Trophoblast cell (in vitro differentiated cells and primary cell): ENCODE data around the gene KBTBD13.

Source experiments
- DNase-seq, 2 donors: peaks; one replicate each; pipeline ENCODE4 v3.0.0-alpha.2; 2016
- H2AFZ ChIP-seq: 2 replicates; pipeline ENCODE4 v1.6.1; 2013; ENCODE audit warnings: low read length, moderate library complexity, mild to moderate bottlenecking; ENCODE audit not compliant: insufficient read depth, poor library complexity
- H2AK5ac ChIP-seq: 2 replicates; pipeline ENCODE4 v1.6.1; 2013; ENCODE audit warnings: mild to moderate bottlenecking, low read length
- H2BK120ac ChIP-seq: 2 replicates; pipeline ENCODE4 v1.6.1; 2013; ENCODE audit warnings: low read length, mild to moderate bottlenecking, moderate library complexity; ENCODE audit not compliant: insufficient read depth, poor library complexity
- H2BK12ac ChIP-seq: 2 replicates; pipeline ENCODE4 v1.6.1; 2013; ENCODE audit warnings: mild to moderate bottlenecking, low read length, moderate library complexity
- H2BK5ac ChIP-seq: 2 replicates; pipeline ENCODE4 v1.6.1; 2013; ENCODE audit warnings: low read length, low read depth, moderate library complexity, mild to moderate bottlenecking; ENCODE audit not compliant: poor library complexity
- H3K14ac ChIP-seq: 2 replicates; pipeline ENCODE4 v1.6.1; 2013; ENCODE audit warnings: mild to moderate bottlenecking, low read length
- H3K18ac ChIP-seq: 2 replicates; pipeline ENCODE4 v1.6.1; 2013; ENCODE audit warnings: mild to moderate bottlenecking, low read length
- H3K23ac ChIP-seq: 2 replicates; pipeline ENCODE4 v1.6.1; 2013; ENCODE audit warnings: low read length
- H3K27ac ChIP-seq: 2 replicates; pipeline ENCODE4 v1.5.1; 2013; ENCODE audit warnings: low read depth, mild to moderate bottlenecking, inconsistent platforms, low read length, moderate library complexity
- H3K27me3 ChIP-seq: 2 replicates; pipeline ENCODE4 v1.6.1; 2013; ENCODE audit warnings: inconsistent platforms, mild to moderate bottlenecking, low read length, moderate library complexity; ENCODE audit not compliant: insufficient read depth
- H3K36me3 ChIP-seq, 2 experiments: 1 replicate in 1 of 2; 2 replicates in 1 of 2; pipeline ENCODE4 v1.6.1; 2013; ENCODE audit warnings: low read length in 2 of 2, mild to moderate bottlenecking in 2 of 2, moderate library complexity in 1 of 2; ENCODE audit not compliant: insufficient read depth in 2 of 2, control insufficient read depth in 1 of 2
- H3K4ac ChIP-seq: 2 replicates; pipeline ENCODE4 v1.6.1; 2013; ENCODE audit warnings: low read depth, mild to moderate bottlenecking, low read length, moderate library complexity
- H3K4me1 ChIP-seq, 2 experiments: 1 replicate in 1 of 2; 2 replicates in 1 of 2; pipeline ENCODE4 v1.6.1; 2013; ENCODE audit warnings: low read length in 2 of 2, mild to moderate bottlenecking in 2 of 2, moderate library complexity in 1 of 2; ENCODE audit not compliant: insufficient read depth in 2 of 2, control insufficient read depth in 1 of 2
- H3K4me2 ChIP-seq: 2 replicates; pipeline ENCODE4 v1.6.1; 2013; ENCODE audit warnings: inconsistent platforms, mild to moderate bottlenecking, low read length, moderate library complexity
- H3K4me3 ChIP-seq: 2 replicates; pipeline ENCODE4 v1.5.1; 2013; ENCODE audit warnings: mild to moderate bottlenecking, low read depth, low read length, inconsistent platforms
- H3K79me1 ChIP-seq: one replicate; pipeline ENCODE4 v1.6.1; 2013; ENCODE audit warnings: low read length
- H3K79me2 ChIP-seq: 2 replicates; pipeline ENCODE4 v1.6.1; 2013; ENCODE audit warnings: low read length, mild to moderate bottlenecking; ENCODE audit not compliant: control insufficient read depth, insufficient read depth, poor library complexity
- H3K9ac ChIP-seq: 2 replicates; pipeline ENCODE4 v1.6.1; 2013; ENCODE audit warnings: mild to moderate bottlenecking, low read length
- H3K9me3 ChIP-seq: 2 replicates; pipeline ENCODE4 v1.6.1; 2013; ENCODE audit warnings: low read depth, mild to moderate bottlenecking, control low read depth, inconsistent platforms, low read length; ENCODE audit not compliant: insufficient read depth
- H4K12ac ChIP-seq: 2 replicates; pipeline ENCODE4 v1.6.1; 2013; ENCODE audit warnings: low read depth, mild to moderate bottlenecking, low read length, moderate library complexity
- H4K8ac ChIP-seq: 2 replicates; pipeline ENCODE4 v1.6.1; 2013; ENCODE audit warnings: low read depth, mild to moderate bottlenecking, low read length, moderate library complexity
- H4K91ac ChIP-seq: one replicate; pipeline ENCODE4 v1.6.1; 2013; ENCODE audit warnings: low read depth, mild to moderate bottlenecking, low read length, moderate library complexity
- WGBS: extraction: QIAGEN DNeasy Blood & Tissue Kit; methylation state at CpG from one replicate; pipeline ENCODE4 v1.1.7; 2013; ENCODE audit warnings: missing lambda C conversion rate; ENCODE audit not compliant: insufficient read length, insufficient coverage; ENCODE audit errors: extremely low coverage; 5-methylcytosine and 5-hydroxymethylcytosine counted together

Gene KBTBD13

GRCh38 chr15:65067645-65068402 is 8.7 kb upstream of the KBTBD13 start, which contains the start of gene RASL12:
Gene RASL12, minus strand, starts transcription at chr15:65067991. Its CDS starts 156 bp downstream, at chr15:65067835.
- Histone ChIP-seq H4K12ac (no peak within 1 kb of the TSS), H2BK5ac (peak within 1 kb of the TSS; percentile 23), H3K4me3 (peak within 1 kb of the TSS; percentile 68), H4K8ac (no peak within 1 kb of the TSS), H3K79me1 (peaks cover 3% of the 10 kb centered on the region), H3K27me3 (peaks cover 9% of the 10 kb centered on the region), H3K27ac (no peak within 1 kb of the TSS), H3K4me2 (peak within 1 kb of the TSS; percentile 72), H3K18ac (peak within 1 kb of the TSS; percentile 9), H2AFZ (peak within 1 kb of the TSS; percentile 18), H3K14ac (peak within 1 kb of the TSS; percentile 33), H3K9ac (no peak within 1 kb of the TSS), H3K9me3 (no peaks in the 10 kb centered on the region), H2BK12ac (peak within 1 kb of the TSS; percentile 39), H3K79me2 (no peaks in the 10 kb centered on the region), H2BK120ac (peak within 1 kb of the TSS; percentile 21), H4K91ac (peak within 1 kb of the TSS; percentile 72), H3K36me3 (no peaks in the 10 kb centered on the region), H3K4ac (no peak within 1 kb of the TSS), H3K4me1 (peaks cover 20 to 33% of the 10 kb centered on the region in 2 experiments), H2AK5ac (no peak within 1 kb of the TSS), H3K23ac (no peak within 1 kb of the TSS)
- no CpG with 5 or more reads among the region's 66 CpGs for WGBS
- no peak for DNase-seq

GRCh38 chr15:65068403-65068788 is 8.2 kb upstream of the KBTBD13 start:
- Histone ChIP-seq H3K4me3 (no peak overlapping the region), H3K4ac (no peak overlapping the region), H3K79me2 (no peaks in the 10 kb centered on the region), H3K27me3 (peaks cover 9% of the 10 kb centered on the region), H3K9me3 (no peaks in the 10 kb centered on the region), H3K4me2 (peak overlapping the region; percentile 72), H3K4me1 (peaks cover 18 to 29% of the 10 kb centered on the region in 2 experiments), H3K79me1 (peaks cover 3% of the 10 kb centered on the region), H4K91ac (peak overlapping the region; percentile 32), H2BK5ac (no peak overlapping the region), H2BK12ac (no peak overlapping the region), H3K18ac (no peak overlapping the region), H4K12ac (no peak overlapping the region), H2AK5ac (no peak overlapping the region), H3K9ac (no peak overlapping the region), H3K36me3 (no peaks in the 10 kb centered on the region), H2AFZ (peak overlapping the region; percentile 6), H3K23ac (no peak overlapping the region), H3K27ac (no peak overlapping the region), H2BK120ac (no peak overlapping the region), H4K8ac (no peak overlapping the region), H3K14ac (no peak overlapping the region)
- no peak for DNase-seq
- no CpG with 5 or more reads among the region's 3 CpGs for WGBS

- no peak overlapping the region for H4K8ac ChIP-seq
- H4K12ac ChIP-seq = no peak overlapping the region
- H3K9me3 ChIP-seq = no peaks in the 10 kb centered on the region
- no peak overlapping the region for H3K27ac ChIP-seq
- no peak overlapping the region for H2BK12ac ChIP-seq
- no peak overlapping the region for H2BK120ac ChIP-seq
- no peak overlapping the region for H3K9ac ChIP-seq
- H4K91ac ChIP-seq = no peak overlapping the region
- no peak overlapping the region for H3K18ac ChIP-seq
- WGBS = no CpG with 5 or more reads among the region's 1 CpG
- no peak overlapping the region for H3K23ac ChIP-seq
- H3K4me2 ChIP-seq = no peak overlapping the region
- no peaks in the 10 kb centered on the region for H3K36me3 ChIP-seq
- no peak overlapping the region for H2AK5ac ChIP-seq
- no peaks in the 10 kb centered on the region for H3K79me2 ChIP-seq
- peaks cover 18 to 28% of the 10 kb centered on the region in 2 experiments for H3K4me1 ChIP-seq
- no peak overlapping the region for H2BK5ac ChIP-seq
- H3K4ac ChIP-seq = no peak overlapping the region
- no peak overlapping the region for H2AFZ ChIP-seq
- DNase-seq = no peak
- H3K4me3 ChIP-seq = no peak overlapping the region
- H3K27me3 ChIP-seq = peaks cover 9% of the 10 kb centered on the region
- no peak overlapping the region for H3K14ac ChIP-seq
- H3K79me1 ChIP-seq = peaks cover 3% of the 10 kb centered on the region
Observed at GRCh38 chr15:65069179-65069578, 7.4 kb upstream of the KBTBD13 start.

- Histone ChIP-seq H2BK12ac (no peak overlapping the region), H3K27ac (no peak overlapping the region), H2AFZ (no peak overlapping the region), H3K4ac (no peak overlapping the region), H3K79me1 (peaks cover 3% of the 10 kb centered on the region), H3K79me2 (no peaks in the 10 kb centered on the region), H2BK5ac (no peak overlapping the region), H2BK120ac (no peak overlapping the region), H4K12ac (no peak overlapping the region), H3K18ac (no peak overlapping the region), H3K4me2 (no peak overlapping the region), H3K4me1 (peaks cover 18 to 26% of the 10 kb centered on the region in 2 experiments), H3K9me3 (no peaks in the 10 kb centered on the region), H3K9ac (no peak overlapping the region), H4K8ac (no peak overlapping the region), H4K91ac (no peak overlapping the region), H3K27me3 (peaks cover 9% of the 10 kb centered on the region), H3K23ac (no peak overlapping the region), H2AK5ac (no peak overlapping the region), H3K14ac (no peak overlapping the region), H3K36me3 (no peaks in the 10 kb centered on the region), H3K4me3 (no peak overlapping the region)
- no CpG with 5 or more reads among the region's 5 CpGs for WGBS
- no peak for DNase-seq
Observed at GRCh38 chr15:65069779-65070546, 6.6 kb upstream of the KBTBD13 start.
